HG03354 (cell line): Measurements from ENCODE around the gene SAE1.
A peak's percentile ranks its signal among the peaks of the same experiment; 100 is the strongest.
"Not testable (repeated sequence)": the region's sequence is repeated elsewhere in the genome, so short reads cannot be mapped to it uniquely, and the experiment has no call there.

Source experiments
- ATAC-seq: cut with Tn5 transposase; IDR thresholded peaks from one replicate; pipeline ENCODE4 v1.9.1; 2021; ENCODE audit warnings: mild to moderate bottlenecking; ENCODE audit not compliant: unreplicated experiment, poor library complexity, severe bottlenecking

SAE1 gene

DNA sequence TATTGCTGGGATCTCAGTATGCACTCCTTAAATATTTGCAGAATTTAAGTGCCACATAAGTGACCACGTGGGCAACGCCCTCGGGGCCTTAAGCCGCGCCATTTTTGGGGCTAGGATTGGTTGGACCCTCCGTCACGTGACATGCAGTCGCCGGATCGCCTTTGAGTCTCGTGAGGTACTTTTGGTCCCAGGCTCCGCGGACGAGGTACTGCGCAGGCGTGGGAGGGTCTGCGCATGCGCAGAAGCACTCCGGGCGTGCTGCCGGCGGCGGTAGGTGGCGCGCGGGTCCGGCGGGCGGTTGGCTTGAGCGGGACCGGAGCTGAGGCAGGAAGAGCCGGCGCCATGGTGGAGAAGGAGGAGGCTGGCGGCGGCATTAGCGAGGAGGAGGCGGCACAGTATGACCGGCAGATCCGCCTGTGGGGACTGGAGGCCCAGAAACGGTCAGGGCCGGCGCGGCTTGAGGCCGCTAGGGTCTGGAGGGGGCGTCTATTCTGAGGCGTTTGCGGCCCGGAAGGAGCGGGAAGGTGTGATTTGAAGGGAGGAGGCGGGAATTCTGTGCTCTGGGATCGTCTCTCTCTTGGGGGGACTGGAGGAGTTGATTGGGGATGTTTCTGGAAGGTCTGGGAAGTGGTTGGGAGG lies at the start of gene SAE1:
Gene SAE1, plus strand, starts transcription at position 247 of the 639 bp plus-strand sequence. Its CDS starts 96 bp downstream, at position 343.
- peak; percentile 86 for ATAC-seq

DNA sequence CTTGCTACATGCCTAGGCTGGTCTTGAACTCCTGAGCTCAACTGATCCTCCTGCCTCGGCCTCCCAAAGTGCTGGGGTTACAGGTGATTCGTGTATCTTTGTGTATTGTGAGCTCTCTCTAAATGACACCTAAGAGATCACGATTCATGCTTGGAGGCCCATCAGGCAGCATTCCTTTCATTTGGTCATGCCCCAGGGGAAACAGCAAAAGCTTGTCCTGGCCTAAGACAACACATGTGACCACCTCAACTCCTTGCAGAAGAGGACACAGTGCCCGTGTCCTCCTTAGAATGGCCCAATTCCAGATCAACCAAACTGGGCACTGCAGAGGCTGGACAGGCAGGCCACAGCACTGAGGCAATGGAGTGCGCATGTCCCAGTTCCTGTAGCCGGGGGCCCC lies 49.5 kb upstream of the SAE1 start:
- no peak for ATAC-seq

DNA sequence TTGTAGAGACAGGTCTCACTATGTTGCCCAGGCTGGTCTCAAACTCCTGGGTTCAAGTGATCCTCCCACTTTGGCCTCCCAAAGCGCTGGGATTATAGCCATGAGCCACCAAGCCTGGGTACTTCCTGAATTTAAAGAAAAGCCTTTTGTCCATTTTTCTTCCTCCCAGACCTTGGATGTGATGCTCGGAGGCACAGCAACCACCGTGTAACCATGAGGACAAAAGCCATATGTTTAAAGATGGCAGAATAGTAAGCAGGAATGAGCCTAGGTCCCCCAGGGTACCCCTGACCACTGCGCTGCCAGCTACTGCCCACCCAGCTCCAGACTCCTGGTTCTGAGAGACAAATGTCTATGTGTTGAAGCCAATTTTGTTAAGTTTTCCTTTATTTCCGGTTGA lies 48.1 kb upstream of the SAE1 start:
- ATAC-seq = no peak

DNA sequence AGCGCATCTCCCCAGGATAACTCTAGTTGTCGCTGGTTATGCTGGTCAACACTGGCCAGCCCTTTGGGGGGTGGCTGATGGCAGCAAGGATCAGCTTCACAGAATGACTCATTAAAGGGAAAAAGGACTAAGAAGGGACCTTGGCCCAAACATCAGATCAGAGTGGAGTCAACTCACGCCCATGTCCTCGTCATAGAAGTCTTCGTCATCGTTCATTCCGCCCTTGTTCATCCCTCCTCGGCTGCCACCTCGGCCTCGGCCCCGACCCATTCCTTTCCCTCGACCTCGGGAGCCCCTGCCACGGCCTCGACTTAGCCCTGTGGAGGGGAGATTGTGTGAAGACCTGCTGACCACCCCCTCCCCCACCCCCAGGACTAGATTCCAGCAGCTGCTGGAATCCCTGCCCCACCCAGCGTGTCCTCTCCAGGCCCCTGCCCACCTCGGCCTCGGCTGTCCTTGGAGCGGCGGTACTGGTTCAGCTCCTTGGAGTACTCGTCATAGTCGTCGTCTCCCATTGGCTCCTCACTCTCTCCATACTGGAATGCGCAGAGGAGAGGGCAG lies 45.7 kb upstream of the SAE1 start:
- no peak for ATAC-seq

DNA sequence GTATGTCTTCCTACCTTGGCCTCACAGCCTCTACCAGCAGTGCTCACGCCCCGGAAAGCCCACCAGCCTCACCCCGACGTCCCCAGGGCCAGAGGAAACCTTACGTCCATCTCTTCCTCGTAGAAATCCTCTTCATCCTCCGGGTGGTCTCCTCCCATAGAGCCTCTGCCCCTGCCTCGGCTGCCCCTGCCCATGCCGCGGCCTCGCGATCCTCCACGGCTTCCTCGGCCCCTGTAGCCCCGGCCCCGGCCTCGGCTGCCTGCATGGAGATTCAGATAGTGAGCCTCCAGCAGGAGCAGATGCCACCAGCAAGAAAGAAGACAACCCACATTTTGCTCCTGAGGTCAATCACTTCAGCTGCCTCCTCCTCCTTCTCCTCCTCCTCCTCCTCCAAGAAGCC lies 44.4 kb upstream of the SAE1 start:
- no peak for ATAC-seq

DNA sequence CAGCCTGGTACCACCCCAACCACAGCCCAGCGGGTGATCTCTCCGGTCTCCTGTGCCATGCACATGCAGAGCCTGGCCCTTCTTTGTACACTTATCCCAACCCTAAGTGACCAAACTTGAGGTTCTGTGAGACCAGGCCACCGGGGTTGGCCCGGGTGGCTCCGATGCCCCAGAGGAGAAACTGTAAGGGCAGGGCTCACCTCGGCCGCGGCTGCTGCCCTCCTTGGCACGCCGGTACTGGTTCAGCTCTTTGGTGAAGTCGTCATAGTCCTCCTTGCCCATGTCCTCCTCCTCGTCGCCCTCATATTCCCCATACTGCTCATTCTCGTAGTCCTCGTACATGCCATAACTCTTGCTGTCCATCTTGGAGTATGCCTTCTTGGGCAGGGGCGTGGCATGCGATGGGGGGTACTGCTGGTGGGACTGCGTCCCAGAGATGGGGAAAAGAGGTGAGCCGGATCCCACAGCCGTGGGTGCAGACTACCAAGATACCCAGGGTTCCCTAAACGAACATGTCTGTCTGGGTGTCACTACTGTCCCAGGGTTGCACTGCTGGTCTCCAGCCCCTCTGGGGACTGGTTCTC lies 40.8 kb upstream of the SAE1 start:
- no peak for ATAC-seq

DNA sequence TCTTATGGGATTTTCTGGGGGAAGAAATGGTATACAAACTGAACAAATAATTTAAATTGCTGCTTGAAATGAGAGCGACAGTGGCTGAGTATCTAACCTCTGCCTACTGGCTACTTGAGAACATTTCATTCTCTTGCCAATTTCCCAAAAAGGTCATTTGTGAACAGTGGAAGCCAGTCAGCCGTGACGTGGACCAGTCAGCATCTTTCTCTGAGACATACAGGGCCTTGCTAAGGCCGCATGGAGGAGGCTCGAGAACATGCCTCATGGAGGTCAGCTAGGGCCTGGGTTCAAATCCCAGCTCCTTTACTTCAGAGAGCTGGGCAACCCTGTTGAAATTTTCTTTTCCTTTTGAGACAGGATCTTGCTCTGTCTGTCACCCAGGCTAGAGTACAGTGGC lies 37.4 kb upstream of the SAE1 start:
- ATAC-seq = no peak

DNA sequence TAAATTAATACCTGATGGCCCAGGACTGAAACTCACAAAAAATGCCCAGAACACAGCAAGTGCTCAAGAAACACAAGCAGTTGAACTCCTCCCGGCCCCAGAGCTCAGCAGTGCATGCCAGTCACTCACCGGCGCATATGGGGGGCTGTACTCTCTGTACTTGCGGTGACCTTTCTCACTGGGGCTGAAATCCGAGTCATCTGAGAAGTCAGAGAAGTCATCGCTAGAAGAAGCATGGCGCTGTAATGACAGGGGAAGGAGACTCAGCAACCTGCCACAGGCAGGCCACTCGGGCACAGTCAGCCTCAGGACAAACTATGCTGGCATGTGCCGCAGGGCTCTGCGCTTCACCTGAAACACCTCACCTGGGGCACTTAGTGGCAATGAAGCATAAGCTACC lies 36.8 kb upstream of the SAE1 start:
- ATAC-seq = no peak

DNA sequence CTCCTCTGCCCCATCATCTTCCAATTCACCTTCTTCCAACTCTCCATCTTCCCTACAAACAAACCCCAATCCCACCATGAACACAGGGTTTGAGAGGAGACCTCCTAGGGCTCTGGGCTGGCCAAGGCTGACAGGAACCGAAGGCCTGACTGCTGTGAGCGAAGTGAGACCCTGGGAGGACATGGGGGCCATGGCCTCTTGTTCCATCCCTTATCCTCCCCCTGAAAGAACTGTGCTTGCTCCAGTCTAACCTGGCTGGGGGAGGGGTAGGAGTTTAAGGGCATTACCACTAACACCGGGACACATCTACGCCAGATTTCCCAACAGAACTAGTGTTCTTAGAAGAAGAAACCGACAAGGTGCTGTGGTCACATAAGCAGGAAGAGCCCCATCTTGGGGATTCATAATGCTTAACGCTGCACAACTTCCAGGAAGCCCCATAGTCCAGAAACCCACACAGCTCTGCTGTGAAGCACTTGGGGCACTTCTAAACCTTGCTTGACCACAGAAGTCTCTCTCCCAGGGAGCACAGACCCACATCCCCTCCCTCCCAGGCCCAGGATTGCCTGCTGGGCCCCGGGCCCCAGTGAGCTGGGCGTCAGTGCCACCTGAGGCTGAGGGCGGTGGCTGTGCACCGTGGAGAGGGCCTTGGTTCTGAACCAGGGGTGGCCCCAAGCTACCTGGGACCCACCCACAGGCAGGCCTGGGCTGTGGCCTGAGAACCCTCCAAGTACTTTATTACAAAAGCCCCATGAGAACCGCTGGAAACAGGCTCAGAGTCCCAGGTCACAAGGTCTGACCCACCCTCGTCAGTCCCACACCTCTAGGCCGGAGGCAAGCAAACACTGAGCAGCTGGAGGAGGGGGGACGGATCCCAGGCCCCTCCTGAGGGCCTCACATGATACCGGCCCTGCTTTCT lies 35.8 kb upstream of the SAE1 start:
- no peak for ATAC-seq

DNA sequence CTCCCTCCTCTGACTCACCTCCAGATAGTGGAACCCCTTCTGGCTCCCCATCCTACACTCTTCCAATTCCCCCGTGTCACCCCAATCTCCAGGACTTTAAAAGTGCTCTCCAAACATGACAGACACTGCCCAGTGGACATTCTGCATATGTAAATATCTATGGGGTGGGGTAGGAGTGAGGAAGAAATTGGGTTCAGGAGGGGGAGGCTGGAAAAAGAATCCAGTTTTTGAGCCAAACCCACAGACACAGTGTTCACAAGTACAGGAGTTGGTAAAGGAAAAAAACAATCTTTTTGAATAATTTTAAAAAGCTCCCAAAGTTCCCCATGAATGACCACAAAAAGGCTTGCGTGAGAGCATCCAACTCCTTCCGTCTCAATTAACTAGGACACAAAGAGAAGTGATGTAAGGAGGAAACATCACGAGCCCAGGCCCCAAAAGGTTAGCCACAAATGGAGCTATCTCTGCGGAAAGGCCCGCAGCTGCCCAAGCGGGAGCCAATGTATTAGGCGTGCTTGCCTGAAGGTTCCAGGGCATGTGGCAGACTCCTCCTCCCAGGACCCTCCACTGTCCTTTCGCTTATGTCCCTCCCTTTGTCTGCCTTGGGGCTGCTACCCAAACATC lies 35.0 kb upstream of the SAE1 start:
- ATAC-seq = no peak

DNA sequence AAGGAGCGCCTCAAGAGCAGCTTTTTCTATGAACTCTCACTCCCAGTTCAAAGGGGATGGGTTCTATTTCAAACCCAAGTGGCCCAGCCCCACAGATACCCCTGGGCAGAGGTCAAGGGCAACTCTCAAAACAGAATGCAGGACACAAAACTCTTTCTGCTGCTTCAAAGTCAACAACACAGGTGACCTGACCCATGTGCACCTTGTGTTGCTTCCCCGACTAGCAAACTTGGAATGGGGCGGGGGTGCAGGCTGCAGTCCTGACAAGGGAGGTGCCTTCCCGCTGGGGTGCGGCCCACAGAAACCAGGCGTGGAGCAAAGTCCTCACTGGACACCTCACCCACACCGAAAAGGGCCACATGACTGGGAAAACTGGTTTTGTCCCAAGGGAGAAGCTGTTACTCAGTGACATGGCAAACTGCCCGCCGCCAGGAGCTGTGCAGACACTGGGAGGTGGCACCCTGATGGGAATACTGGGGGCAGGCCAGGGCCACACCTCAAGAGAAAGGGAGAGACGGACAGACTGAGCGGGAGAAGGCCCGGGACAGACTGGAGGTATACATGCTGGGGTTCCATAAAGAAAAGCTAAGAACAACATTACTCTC lies 34.4 kb upstream of the SAE1 start:
- no peak for ATAC-seq

DNA sequence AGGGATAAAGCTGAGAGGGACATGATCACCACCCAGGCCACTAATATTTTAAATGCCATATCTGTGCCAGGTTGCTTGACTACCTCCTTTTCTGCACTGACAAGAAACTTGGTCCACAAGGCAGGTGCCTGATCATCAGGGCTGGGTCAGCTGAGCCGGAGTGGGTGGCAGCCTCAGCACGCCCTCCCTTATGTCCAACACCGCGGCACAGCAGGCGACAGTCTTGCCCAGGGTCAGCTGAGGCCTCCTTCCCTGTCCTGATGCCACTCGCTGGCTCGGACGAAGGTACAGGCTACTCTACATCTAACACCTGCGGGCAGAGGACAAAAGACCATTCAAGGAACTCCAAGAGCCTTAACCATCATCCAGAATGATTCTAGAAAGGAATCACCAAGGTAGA lies 33.9 kb upstream of the SAE1 start:
- no peak for ATAC-seq

DNA sequence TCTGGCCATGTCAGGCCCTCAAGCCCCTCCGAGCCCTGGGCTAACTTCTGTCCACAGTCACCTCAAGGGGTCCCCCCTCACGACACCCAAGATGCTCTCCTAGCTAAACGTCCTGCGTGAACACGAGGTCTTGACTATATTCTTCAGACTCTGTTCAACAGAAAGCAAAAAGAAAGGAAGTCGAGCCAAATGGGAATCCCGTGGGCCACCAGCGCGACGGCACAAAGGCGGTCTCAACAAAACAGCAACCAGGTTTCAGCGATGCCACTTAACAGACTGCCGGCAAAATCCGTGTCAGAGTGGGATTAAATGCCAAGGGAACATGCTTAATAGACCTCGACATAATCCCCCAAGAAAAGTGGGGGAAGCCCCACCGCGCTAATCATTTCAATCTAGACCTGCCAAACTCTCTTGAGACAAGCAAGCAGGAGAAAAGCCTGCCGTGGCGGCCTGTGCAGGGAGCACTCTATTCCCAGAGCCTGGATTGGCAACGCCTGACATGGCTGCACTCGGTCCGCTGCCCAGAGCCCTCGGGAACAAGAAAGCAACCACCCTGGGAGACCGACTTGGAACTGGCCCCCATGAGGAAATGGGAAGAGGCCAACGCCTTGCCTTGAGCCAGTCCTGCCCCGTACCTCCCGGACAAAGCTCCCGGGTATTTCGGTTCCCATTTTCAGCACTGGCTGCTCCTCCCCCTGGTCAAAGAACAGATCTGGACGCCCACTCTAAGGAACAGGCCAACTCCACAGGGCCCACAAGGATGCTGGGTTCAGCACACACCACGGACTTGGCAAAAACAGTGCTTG lies 33.0 kb upstream of the SAE1 start:
- no peak for ATAC-seq

DNA sequence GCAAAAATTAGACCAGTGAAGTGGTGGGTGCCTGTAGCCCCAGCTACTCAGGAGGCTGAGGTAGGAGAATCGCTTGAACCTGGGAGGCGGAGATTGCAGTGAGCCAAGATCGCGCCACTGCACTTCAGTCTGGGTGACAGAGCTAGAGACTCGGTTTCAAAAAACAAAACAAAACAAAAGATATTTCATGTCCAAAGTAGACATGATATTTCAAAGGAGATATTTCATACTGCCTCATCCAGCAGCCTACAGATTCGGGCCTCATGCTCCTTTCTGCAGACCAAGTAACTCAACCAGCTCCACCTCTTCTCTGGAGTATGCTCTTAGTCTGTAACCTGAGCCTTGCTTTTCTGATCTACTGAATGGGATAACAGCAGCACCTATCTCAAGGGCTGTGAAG lies 32.0 kb upstream of the SAE1 start:
- no peak for ATAC-seq

DNA sequence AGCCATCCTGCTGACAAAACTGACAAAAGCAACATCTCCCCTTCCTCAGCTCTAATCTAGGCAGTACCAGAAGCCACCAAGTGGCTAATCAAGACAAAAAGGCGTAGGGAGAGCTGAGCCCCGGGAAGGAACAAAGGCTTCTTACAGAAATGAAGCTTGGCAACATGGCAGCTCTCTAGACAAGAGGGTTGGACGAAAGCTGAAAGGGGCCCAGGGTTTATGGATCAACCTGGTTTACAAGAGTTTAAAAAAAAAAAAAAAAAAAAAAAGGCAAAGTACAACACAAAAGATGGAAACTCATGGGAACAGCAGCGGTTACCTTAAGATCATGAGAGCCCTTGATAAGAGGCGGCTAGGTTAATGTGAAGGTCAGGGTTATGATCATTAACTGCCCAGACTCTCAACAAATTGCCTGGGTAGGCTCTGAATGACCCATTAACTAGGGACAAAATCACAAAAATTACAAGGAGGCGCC lies 31.0 kb upstream of the SAE1 start:
- ATAC-seq = no peak

DNA sequence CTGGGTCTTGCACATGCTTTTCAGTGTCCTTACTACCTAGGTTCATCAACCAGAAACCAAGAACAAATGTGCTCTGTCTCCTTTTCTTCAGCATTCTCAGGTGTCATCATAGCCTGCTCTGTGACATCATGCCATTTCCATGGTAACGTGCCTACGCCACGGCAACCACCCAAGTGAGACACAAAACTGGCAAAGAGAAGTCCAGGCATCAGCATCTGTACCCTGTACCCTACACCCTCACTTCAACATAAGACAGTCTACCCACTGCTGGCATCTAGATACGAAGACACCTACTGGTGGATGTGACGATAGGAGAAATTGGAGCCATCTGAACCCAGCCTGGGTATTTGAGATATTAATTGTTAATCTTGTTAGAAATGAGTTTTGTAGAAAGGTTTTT lies 30.3 kb upstream of the SAE1 start:
- ATAC-seq = no peak

DNA sequence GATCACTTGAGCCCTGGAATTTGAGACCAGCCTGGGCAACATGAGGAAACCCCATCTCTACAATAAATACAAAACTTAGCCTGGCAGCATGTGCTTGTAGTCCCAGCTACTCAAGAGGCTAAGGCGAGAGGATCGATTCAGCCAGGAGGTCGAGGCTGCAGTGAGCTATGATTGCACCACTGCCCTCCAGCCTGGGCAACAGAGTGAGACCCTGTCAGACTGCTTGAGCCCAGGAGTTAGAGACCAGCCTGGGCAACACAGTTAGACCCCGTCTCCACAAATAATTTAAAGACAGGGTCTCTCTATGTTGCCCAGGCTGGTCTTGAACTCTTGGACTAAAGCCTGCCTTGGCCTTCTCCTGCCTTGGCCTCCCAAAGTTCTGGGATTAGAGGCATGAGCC lies 29.5 kb upstream of the SAE1 start:
- ATAC-seq = not testable (repeated sequence)

DNA sequence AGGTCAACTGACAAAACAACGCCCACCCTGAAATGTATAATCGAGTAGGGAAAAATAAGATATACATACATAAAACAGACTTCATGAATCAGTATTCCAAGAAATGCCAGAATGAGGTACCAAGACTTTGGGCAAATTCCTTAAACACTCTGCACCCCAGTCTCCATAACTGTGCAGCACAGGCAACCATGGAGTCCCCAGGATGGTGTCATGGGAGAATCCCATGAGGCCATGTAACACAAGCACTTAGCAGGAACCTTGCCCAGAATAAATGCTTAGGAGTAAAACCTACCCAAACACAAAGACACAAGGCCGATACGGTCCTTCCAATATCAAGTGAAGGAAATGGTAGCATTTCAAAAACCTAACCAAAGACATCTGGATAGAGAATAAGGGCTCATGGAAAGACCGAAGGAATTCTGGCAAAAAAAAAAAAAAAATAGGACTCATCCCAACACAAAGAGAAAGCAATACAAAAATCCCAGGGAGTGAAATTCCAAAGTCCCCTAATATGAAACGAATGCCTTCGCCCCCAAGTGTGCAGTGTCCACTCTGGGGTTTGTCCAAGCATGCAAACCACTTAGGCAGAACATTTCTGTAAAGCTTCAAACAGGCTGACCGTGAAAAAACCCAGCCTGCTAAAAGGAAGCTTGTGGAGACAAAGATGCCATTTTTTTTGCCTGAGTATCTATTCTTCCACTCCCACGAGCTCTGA lies 28.1 kb upstream of the SAE1 start:
- no peak for ATAC-seq
